Dendritic cell treated with granulocyte-macrophage colony-stimulating factor and Interleukin-4, amounts not matched to agents 40 ng/mL and 50 ng/mL, for 4 days (primary cell): ENCODE measurements around the gene APMAP.

Experiments
- H3K27ac Mint-ChIP-seq: one replicate; pipeline ENCODE4 v1.8.0; 2022; ENCODE audit warnings: mild to moderate bottlenecking, mixed read lengths
- H3K27me3 Mint-ChIP-seq: one replicate; pipeline ENCODE4 v1.8.0; 2022; ENCODE audit warnings: mild to moderate bottlenecking, mixed read lengths
- H3K36me3 Mint-ChIP-seq: one replicate; pipeline ENCODE4 v1.8.0; 2022; ENCODE audit warnings: low read depth, mixed read lengths
- H3K4me1 Mint-ChIP-seq: one replicate; pipeline ENCODE4 v1.8.0; 2022; ENCODE audit warnings: low read depth, mixed read lengths
- H3K4me3 Mint-ChIP-seq: one replicate; pipeline ENCODE4 v1.8.0; 2022; ENCODE audit warnings: mild to moderate bottlenecking, moderate library complexity, mixed read lengths
- H3K9me3 Mint-ChIP-seq: one replicate; pipeline ENCODE4 v1.8.0; 2022; ENCODE audit warnings: mixed read lengths
- intact Hi-C: fragments of 100-400 bp; cut with micrococcal nuclease; formaldehyde crosslinking; loops from one replicate; pipeline ENCODE4 v1.15.0; 2022

The APMAP gene

GRCh38 chr20:24916412-24916811 lies 76.1 kb downstream of the APMAP start:
- Mint-ChIP-seq H3K9me3 (no peaks in the 10 kb centered on the region), H3K27me3 (peaks cover 7% of the 10 kb centered on the region), H3K27ac (no peak overlapping the region), H3K4me1 (no peaks in the 10 kb centered on the region), H3K4me3 (no peak overlapping the region), H3K36me3 (no peaks in the 10 kb centered on the region)
- intact Hi-C loops = loop anchor here (5.0 kb wide), 2 partner anchors 979 to 1029 kb away; no protein-coding TSS in a partner anchor

- H3K36me3 Mint-ChIP-seq = no peaks in the 10 kb centered on the region
- H3K4me1 Mint-ChIP-seq = no peaks in the 10 kb centered on the region
- peaks cover 7% of the 10 kb centered on the region for H3K27me3 Mint-ChIP-seq
- H3K27ac Mint-ChIP-seq = no peak overlapping the region
- intact Hi-C loops = loop anchor here (5.0 kb wide), 2 partner anchors 979 to 1029 kb away; no protein-coding TSS in a partner anchor
- H3K4me3 Mint-ChIP-seq = no peak overlapping the region
- no peaks in the 10 kb centered on the region for H3K9me3 Mint-ChIP-seq
Measured at GRCh38 chr20:24915892-24916291, 76.7 kb downstream of the APMAP start.

GRCh38 chr20:24915440-24915839 lies 77.1 kb downstream of the APMAP start:
- Mint-ChIP-seq H3K27ac (no peak overlapping the region), H3K9me3 (no peaks in the 10 kb centered on the region), H3K4me3 (no peak overlapping the region), H3K27me3 (peaks cover 7% of the 10 kb centered on the region), H3K36me3 (no peaks in the 10 kb centered on the region), H3K4me1 (no peaks in the 10 kb centered on the region)
- intact Hi-C loops = loop anchor here (5.0 kb wide), 2 partner anchors 978 to 1028 kb away; no protein-coding TSS in a partner anchor

- peaks cover 6% of the 10 kb centered on the region for H3K27me3 Mint-ChIP-seq
- intact Hi-C loops = loop anchor here (5.0 kb wide), 2 partner anchors 977 to 1027 kb away; no protein-coding TSS in a partner anchor
- H3K9me3 Mint-ChIP-seq = no peaks in the 10 kb centered on the region
- no peaks in the 10 kb centered on the region for H3K4me1 Mint-ChIP-seq
- no peaks in the 10 kb centered on the region for H3K36me3 Mint-ChIP-seq
- H3K4me3 Mint-ChIP-seq = no peak overlapping the region
- no peak overlapping the region for H3K27ac Mint-ChIP-seq
Measured at GRCh38 chr20:24914388-24915241, 77.9 kb downstream of the APMAP start.

GRCh38 chr20:24913076-24913628 lies 79.4 kb downstream of the APMAP start:
- no peak overlapping the region for H3K27ac Mint-ChIP-seq
- H3K27me3 Mint-ChIP-seq = peaks cover 5% of the 10 kb centered on the region
- H3K9me3 Mint-ChIP-seq = peaks cover 3% of the 10 kb centered on the region
- intact Hi-C loops = no loop called here
- no peak overlapping the region for H3K4me3 Mint-ChIP-seq
- H3K4me1 Mint-ChIP-seq = no peaks in the 10 kb centered on the region
- H3K36me3 Mint-ChIP-seq = no peaks in the 10 kb centered on the region
